GM12872 (cell line): ENCODE measurements around the gene CDHR2.
A peak's percentile ranks its signal among the peaks of the same experiment; 100 is the strongest.

ENCODE experiments used
- CTCF ChIP-seq: IDR thresholded peaks from 3 replicates; pipeline ENCODE4 v1.5.1; 2011; ENCODE audit warnings: low read depth, mild to moderate bottlenecking, low read length, moderate library complexity; ENCODE audit not compliant: insufficient read depth

Gene CDHR2

GRCh38 chr5:176557846-176558245 is 8.7 kb downstream of the CDHR2 start:
- no peak for TF ChIP-seq CTCF

- 0 out of 3 replicates have a peak, but pooled peaks have one; percentile 13 for TF ChIP-seq CTCF
Observed at GRCh38 chr5:176559683-176560082, 10.5 kb downstream of the CDHR2 start.

- TF ChIP-seq CTCF = no peak
Observed at GRCh38 chr5:176560364-176560763, 11.2 kb downstream of the CDHR2 start.

- TF ChIP-seq CTCF = no peak
Observed at GRCh38 chr5:176561259-176561658, 12.1 kb downstream of the CDHR2 start.

GRCh38 chr5:176562189-176562588 is 13.0 kb downstream of the CDHR2 start:
- TF ChIP-seq CTCF = no peak

- no peak for TF ChIP-seq CTCF
Observed at GRCh38 chr5:176564002-176564401, 14.9 kb downstream of the CDHR2 start.

- TF ChIP-seq CTCF = no peak
Observed at GRCh38 chr5:176565760-176566288, 16.7 kb downstream of the CDHR2 start.
